NK-92 treated with Interleukin-12 subunit alpha and Interleukin-12 subunit beta, amount 100 ng/mL, for 24 hours (cell line): Measurements from ENCODE around the gene ACSS1.

Experiments
- DNase-seq: peaks from one replicate; lab custom pipeline; 2025; lab: John Stamatoyannopoulos, UW

The ACSS1 gene

DNA sequence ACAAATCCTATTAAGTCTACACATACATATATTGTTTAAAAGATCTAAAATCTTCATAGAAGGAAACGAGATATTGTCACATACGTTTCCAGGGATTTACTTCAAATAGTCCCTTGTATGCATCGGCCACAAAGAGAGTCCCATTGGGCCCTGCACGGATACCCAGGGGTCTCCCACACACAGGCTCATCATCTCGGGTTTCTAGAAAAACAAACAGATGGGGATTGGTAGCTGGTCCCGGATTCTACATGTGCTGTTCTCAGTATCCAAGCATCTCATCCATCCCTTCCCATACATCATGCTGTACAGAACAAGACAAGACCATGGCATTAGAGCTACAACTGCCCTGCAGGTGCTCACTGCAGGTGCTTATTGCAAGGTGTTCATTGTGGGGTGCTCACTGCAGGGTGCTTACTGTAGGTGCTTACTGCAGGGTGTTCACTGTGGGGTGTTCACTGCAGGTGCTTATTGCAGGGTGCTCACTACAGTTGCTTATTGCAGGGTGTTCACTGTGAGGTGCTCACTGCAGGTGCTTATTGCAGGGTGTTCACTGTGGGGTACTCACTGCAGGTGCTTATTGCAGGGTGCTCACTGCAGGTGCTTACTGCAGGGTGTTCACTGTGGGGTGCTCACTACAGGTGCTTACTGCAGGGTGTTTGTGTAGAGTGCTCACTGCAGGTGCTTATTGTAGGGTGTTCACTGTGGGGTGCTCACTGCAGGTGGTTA, 86.4 kb downstream of the ACSS1 start:
- DNase-seq: no peak

DNA sequence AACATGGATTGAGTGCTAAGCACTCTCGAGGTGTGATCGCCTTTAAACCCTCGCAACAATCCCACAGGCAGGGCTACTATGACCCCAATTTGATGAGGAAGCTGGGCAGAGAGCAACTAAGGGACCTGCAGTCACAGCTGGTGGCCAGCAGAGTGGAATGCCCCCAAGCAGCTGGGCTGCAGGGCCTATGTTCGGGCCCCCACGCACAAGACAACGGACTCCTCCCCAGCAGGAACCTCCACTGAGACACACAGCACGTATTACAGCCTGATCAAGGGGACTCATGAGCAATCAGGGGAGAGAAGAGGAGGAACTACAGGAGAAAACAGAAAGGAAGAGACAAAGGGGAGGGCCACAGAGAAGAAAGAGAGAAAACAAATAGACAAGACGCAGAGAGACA, 87.2 kb downstream of the ACSS1 start:
- no peak for DNase-seq

DNA sequence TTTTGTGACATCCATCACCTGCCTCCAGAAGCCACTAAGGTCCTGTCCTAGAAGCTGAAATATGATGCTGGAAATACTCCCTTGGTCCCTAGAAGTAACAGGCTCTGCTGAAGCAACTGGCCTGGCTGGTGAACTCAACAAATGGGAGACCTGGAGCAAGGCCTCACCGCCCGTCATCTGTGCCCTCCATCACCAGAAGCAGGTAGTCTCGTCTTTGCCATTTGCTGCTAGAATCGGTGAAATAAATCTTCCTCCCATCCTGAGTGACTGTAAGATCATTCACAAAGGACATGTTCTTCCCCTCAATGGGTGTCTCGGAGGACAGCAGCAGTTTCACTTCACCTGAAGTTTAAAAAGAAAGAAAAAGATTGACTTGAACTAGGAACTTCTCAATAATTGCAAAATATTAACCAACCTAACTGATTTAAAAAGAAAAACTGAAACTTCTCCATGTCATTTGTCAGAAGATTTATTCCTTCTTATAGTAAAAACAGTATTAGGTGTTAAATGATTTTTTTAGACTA, 87.8 kb downstream of the ACSS1 start:
- no peak for DNase-seq

DNA sequence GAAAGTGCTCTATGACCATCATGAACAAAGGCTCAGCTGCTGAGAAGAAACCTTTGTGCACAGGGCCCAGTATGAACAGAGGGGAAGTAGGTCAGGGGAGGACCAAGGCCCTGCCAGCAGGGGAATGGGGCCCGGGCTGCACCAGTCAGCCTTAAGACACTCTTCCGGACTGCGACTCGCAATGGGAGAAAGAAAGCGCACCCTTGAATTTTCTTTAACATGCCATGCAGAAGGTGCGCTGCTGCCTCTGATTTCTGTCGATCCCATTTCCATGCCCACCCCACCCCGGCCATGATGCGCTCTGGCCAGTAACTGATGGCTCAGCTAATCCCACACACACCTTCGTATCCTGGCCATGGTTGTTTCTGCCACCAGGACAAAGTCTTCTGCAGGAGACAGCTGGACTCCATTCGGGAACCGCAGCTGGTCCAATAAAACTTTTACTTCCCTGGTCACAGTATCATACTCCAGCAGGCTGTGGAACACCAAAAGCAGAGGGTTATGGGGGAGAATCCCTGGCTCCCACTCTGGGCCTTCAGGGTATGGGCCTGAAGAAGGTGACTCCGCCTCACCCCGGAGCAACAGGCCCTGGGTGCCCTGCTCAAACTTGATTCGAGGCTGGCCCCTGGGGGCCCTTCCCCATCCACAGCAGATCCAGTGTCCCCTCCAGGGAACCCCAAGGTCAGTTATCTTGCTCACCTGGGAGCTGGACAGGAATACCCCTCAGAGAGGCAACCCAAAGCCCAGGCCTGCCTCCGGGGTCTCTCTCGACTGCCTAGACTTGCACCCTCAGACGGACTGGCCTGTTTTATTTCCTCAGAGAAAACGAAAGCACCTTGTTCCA, 88.5 kb downstream of the ACSS1 start:
- DNase-seq: no peak

DNA sequence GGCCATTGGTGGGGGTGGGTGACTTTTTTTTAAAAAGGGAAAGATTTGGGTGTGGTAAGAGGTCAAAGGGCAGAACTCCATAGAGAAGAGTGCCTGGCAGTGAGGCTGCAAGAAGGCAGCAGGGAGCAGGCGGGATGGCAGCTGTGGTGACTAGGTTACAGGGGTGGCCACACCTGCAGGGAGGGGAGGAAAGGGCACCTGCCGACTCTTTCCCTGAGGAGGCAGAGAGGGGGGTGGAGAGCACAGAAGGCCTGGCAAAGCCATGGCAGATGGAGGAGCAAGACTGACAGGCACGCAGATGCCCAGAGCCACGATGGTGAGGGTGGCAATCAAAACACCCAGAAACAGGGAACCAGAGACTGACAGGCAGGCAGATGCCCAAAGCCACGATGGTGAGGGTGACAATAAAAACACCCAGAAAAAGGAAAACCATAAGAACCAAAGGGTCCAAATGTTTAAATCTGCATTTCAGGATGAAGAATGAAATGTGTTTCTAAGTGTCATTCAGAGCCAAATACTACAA, 89.6 kb downstream of the ACSS1 start:
- DNase-seq: no peak

DNA sequence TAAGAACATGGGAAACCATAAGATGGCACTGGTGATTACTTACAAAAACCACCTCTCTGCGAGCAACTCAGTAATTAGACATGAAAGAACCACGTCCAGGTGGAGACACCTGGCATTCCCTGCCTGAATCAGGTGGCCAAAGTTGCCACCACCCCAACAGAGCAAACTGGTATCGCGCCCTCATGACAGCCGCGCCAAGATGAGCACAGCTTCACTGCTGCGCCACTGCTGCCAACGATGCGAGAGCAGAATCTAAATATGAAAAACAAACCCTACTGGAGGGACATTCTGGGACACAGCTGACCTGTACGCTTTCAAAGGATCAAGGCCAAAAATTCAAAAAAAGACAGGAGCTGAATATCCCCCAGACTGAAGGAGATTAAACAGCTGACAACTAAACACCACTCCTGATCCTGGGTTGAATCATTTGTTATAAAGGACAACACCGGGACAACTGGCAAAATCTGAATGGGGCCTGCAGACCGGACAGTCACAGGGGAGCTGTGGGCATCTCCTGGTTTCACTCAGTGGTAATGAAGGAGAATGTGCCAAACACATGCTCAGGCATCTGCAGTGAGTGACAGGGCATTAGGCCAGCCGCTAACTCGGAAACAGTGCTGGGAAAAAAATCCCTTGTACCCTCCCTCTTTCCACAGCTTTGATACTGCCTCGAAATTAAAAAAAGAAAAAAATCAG, 91.5 kb downstream of the ACSS1 start:
- DNase-seq: no peak

DNA sequence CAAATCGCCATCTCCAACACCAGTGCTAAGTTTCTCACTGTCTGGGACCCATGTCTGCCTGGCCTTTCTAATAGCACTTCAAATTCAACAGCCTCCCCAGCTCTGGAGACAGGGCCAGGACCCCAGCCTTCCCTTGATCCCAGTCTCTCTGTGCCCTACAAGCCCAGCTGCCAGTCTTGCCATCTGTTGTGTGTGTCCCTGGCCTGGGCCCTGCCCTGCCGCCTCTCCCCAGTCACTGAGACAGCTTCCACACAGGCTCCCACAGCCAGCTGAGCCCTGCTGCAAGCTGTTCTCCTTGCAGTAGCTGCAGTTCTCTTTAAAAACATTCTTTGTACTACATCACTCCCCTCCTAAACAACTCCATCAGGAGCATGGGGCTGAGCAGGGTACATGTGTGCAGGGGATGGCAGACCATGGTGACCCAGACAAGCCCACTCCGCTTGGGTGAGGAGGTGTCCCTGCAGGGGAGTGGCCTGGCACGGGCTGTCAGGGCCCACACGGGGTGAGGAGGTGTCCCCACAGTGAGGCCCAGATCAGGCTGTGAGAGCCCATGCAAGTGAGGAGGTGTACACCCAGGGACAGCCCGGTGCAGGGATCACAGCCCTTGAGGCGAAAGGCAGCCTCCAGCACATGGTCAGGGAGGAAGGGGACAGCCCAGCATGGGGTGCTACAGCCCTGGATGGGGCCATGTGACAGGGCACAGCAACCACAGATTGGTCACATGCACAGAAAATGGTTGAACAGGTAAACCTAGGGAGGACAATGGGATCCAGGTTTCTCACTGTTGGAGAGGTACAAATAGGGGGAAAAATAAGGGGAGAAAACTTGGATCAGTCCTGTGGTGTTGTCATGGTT, 92.6 kb downstream of the ACSS1 start:
- DNase-seq: no peak

DNA sequence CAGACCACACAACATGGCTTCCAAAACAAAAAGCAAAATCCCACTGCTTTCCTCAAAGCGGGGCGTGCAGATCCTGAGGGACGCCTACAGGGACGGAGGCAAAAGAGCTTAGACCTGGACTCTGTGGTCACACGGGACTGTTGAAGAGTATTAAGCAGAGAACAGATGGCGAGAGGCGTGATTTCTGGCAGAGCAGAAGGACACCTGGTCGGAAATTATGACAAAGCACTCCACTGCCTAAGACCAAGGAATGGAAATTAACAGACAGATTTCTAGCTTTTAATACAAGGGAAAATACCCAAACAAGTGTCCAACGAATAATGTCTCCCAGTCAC, 93.5 kb downstream of the ACSS1 start:
- DNase-seq: no peak

DNA sequence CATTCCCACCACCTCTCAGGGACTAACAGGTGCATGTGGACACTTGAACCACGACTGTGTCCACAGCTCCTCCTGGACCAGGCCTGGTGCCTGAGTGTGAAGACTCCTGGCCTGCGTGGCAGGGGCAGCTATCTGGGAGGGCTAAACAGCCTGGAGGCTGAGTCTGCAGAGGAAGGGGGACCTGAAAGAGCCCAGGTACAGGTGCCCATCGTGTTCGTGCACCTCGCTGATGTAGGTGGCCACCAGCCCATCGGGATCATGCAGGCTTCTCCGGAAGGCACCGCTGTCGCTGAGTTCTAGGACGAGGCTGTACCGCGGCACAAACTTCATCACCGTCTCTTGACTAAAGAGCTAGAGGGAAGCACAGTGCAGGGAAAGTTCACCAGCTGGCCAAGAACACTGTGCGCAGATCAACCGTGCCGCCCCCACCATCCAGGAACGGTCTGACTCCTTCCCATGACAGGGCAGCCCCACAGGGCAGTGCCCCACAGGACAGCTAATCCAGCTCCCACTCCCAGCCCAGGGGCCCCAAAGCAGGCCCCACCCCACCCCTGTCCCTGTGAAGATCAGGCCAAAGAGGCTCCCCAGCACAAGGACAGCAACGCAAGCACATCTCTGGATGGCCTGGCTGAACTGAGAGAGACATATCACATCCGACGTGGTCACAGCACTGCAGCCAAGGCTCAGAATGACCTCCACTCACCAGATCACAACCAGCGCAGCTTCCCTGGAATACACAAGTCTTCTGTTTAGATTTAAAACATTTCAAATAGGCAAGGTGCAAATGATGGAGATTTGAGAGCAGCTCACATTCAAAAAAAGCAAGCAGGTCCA, 94.0 kb downstream of the ACSS1 start:
- no peak for DNase-seq

DNA sequence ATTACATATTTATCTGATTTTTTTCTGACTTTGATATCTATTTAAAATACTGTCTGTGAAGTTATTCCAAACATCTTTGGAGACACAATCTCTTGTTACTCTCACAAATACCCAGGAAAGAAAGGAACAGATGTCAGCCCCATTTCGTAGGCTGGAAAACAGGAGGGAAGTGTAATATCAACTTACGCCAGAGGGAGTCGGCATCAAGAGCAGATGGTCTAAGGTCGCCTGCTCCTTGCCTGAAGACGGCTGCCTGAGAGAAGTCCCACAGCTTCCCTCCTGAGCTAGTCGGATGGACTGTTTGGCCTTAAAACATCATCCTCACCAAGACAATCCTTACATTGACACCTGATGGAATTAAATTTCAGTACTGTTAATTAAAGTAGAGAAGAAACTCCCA, 95.4 kb downstream of the ACSS1 start:
- DNase-seq: no peak

DNA sequence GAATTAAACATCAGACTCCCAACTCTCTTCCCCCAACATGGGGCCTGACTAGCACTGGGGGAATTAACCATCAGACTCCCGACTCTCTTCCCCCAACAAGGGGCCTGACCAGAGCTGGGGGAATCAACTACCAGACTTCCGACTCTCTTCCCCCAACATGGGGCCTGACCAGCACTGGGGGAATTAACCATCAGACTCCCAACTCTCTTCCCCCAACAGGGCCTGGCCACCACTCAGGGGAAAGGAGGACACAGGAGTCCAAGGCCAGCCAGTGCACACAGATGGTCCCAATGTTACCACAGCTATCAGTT, 95.8 kb downstream of the ACSS1 start:
- no peak for DNase-seq

DNA sequence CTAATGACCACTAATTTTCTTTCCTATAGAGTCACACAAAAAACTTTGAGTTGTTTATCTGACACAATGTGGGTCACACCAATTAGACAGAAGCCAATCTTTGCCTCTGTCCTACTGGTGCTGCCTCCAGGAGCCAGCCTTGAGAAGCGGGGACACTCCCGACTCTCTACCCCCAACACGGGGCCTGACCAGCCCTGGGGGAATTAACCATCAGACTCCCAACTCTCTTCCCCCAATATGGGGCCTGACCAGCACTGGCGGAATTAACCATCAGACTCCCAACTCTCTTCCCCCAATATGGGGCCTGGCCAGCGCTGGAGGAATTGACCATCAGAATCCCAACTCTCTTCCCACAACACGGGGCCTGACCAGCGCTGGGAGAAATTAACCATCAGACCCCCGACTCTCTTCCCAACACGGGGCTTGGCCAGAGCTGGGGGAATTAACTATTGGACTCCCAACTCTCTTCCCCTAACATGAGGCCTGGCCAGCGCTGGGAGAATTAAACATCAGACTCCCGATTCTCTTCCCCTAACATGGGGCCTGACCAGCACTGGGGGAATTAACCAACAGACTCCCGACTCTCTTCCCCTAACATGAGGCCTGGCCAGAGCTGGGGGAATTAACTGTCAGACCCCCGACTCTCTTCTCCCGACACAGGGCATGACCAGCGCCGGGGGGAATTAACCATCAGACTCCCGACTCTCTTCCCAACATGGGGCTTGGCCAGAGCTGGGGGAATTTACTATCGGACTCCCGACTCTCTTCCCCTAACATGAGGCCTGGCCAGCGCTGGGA, 96.4 kb downstream of the ACSS1 start:
- DNase-seq: no peak

DNA sequence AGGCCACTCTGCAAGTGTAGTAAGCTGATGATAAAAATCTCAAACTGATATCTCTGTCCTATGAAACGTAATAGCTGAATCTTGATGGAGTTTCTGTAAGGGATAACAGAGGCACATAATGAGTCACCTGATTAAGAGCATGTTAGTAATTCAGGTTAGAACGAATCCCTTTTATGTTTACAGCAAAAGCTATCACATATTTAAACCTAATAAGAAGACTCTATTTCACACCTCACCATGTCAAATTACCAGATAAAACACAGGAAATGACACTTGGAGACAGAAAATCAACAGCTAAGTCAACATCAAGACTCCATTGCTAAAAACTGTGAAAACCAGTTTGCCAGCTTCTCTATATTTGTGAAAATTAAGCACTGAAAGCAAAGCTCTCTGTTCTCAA, 97.1 kb downstream of the ACSS1 start:
- no peak for DNase-seq

DNA sequence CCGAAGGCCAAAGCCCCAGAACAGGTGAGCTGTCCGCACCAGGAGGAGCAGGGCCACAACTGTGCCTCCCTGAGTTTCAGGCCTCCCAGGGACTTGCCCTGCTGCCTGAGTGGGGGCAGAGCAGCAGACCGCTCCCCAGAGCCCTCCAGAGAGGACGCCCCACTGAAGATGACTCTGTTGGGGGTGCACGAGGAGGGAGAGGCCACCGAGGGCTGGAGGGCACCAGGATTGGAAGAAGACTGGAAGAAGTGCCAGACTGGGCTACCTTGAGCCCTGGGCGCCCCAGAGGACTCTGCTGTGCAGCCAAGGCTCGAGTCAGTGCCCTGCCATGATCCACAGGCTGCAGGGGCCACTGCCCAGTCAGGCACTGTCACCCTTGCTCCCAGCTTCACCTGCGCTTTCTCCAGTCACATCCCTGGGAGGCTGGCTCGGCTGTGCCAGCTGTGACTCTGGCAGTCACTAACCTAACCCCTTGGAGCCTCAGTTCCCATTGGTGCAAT, 97.6 kb downstream of the ACSS1 start:
- DNase-seq: no peak

DNA sequence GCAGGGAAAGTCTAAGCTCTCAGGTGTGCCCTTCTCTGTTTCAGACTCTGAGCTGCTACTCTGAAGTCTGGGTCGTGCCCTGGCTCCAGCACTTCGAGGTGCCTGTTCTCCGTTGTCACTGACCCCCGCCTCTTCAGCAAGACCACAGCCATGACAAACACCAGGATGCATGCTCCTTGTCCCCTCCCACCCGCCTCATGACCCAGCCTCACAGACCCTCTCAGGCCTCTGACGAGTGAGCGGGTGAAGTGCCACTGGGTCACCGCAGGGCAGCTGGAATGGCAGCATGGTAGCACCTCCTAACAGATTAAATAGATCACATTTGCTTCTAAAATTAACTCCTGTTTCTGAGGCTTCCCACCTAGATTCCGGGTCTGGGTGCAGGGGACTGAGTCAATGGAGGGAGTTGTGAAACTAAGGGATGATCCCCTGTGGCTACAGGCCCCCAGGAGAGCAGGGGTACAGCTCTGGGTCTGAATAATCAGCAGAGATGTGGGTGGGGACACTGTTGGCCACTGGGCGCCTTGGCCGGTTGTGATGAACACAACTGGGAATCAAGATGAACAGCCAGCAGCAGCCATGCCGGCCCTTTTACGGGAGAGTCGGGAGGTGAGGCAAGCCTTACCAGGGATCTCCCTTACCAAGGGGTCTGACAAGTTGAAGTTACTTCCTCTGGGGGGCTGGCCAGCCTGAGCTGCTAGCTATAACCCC, 98.2 kb downstream of the ACSS1 start:
- no peak for DNase-seq

DNA sequence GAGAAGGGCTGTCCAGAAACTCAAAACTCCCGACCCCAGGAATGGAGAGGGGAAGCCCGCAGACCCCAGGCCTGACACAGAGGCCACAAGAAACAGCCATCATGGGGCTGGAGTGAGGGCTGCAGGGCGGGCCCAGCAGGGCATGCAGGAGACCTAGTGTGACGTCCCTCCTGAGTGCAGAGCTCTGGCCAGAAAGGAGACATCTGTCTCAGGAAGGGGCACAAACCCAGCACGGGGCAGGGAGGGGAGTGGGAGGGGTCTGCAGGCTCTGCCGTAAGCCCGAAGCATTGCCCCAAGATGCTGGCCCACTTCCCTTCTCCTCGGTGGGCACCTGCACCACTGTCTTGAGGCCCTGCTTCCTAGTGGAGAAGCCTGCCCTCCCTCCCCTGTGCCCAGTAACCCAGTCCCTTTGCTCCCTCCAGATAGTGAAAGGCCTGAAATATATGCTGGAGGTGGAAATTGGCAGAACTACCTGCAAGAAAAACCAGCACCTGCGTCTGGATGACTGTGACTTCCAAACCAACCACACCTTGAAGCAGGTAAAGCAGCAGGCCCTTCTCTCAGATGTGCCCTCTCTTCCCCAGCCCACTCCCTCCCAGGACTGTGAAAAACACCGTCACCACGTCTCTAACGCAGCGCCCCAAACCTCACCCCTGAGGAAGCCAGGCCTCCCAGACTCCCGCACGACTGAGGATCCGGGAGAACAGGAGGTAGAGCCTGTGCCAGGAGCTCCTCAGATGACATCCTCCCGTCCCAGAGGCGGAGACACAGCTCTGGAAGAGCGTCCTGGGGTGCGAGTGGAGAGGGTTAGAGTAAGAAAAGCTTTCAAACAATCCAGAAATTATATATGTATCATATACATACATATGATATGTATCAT, 99.2 kb downstream of the ACSS1 start:
- no peak for DNase-seq

DNA sequence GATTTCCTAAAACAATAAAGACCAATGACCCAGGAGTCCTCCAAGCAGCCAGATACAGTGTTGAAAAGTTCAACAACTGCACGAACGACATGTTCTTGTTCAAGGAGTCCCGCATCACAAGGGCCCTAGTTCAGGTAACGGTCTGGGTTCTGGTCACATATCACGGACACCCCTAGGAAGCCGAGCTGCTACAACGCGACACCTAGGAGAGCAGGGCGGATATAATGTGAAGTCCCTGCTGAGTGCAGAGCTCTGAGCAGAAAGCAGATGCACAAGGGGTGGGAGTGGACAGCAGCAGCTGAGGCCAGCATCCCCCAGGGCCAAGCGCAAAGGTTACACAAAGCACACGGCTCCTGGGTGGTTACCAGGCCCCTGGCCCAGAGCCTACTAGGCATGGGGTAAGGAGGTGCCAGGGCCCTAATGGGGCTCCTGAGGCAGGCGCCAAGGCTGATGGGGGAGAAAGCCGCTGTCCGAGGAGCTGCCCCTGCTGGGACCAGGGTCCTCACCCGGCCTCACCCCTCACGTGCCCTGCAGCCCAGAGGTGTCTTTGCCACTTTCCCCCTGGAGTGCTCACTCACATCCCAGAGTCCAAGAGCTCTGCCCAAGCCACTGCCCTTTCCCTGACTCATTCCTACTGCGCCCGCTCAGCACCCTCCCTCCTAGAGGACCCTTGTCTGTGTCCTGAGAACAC, 100.5 kb downstream of the ACSS1 start:
- DNase-seq: no peak
